NCI-H748 (cell line): ENCODE measurements around the gene FAM53B.
"Not testable (repeated sequence)": the region's sequence is repeated elsewhere in the genome, so short reads cannot be mapped to it uniquely, and the experiment has no call there.

Source experiments
- DNase-seq: peaks from one replicate; lab custom pipeline; 2025; ENCODE audit not compliant: unreplicated experiment; lab: John Stamatoyannopoulos, UW

The FAM53B gene

GRCh38 chr10:124614003-124614659 lies 130.0 kb downstream of the FAM53B start:
- DNase-seq = no peak

- DNase-seq = no peak
Observed at GRCh38 chr10:124612611-124613498, 131.3 kb downstream of the FAM53B start.

- DNase-seq = no peak
Observed at GRCh38 chr10:124611738-124612137, 132.4 kb downstream of the FAM53B start.

GRCh38 chr10:124610851-124611250 lies 133.3 kb downstream of the FAM53B start:
- DNase-seq = not testable (repeated sequence)

GRCh38 chr10:124610186-124610585 lies 134.0 kb downstream of the FAM53B start:
- not testable (repeated sequence) for DNase-seq

- DNase-seq = no peak
Observed at GRCh38 chr10:124609698-124610097, 134.5 kb downstream of the FAM53B start.

GRCh38 chr10:124608093-124608721 lies 136.0 kb downstream of the FAM53B start:
- no peak for DNase-seq

GRCh38 chr10:124607693-124608092 lies 136.5 kb downstream of the FAM53B start:
- DNase-seq = no peak

GRCh38 chr10:124606822-124607221 lies 137.4 kb downstream of the FAM53B start:
- DNase-seq = no peak

- DNase-seq = no peak
Observed at GRCh38 chr10:124605856-124606812, 138.0 kb downstream of the FAM53B start.

GRCh38 chr10:124605481-124605855 lies 138.7 kb downstream of the FAM53B start:
- no peak for DNase-seq

GRCh38 chr10:124605001-124605370 lies 139.2 kb downstream of the FAM53B start:
- no peak for DNase-seq

GRCh38 chr10:124604214-124605000 lies 139.8 kb downstream of the FAM53B start:
- no peak for DNase-seq

- no peak for DNase-seq
Observed at GRCh38 chr10:124603376-124604213, 140.6 kb downstream of the FAM53B start.

GRCh38 chr10:124602646-124603365 lies 141.4 kb downstream of the FAM53B start:
- no peak for DNase-seq

GRCh38 chr10:124602121-124602561 lies 142.0 kb downstream of the FAM53B start:
- DNase-seq = no peak

GRCh38 chr10:124601431-124602120 lies 142.6 kb downstream of the FAM53B start:
- no peak for DNase-seq

GRCh38 chr10:124601016-124601415 lies 143.2 kb downstream of the FAM53B start:
- no peak for DNase-seq
